Erythroblast (primary cell): ENCODE data around the gene FNBP1.

ENCODE experiments used
- GATA1 ChIP-seq: IDR thresholded peaks from 2 replicates; pipeline ENCODE4 v1.6.1; 2011; ENCODE audit warnings: low read depth, mild to moderate bottlenecking, control low read depth, low read length, moderate library complexity
- POLR2A ChIP-seq: IDR thresholded peaks from 2 replicates; pipeline ENCODE4 v1.6.1; 2011; ENCODE audit warnings: mild to moderate bottlenecking, low read length

DNA sequence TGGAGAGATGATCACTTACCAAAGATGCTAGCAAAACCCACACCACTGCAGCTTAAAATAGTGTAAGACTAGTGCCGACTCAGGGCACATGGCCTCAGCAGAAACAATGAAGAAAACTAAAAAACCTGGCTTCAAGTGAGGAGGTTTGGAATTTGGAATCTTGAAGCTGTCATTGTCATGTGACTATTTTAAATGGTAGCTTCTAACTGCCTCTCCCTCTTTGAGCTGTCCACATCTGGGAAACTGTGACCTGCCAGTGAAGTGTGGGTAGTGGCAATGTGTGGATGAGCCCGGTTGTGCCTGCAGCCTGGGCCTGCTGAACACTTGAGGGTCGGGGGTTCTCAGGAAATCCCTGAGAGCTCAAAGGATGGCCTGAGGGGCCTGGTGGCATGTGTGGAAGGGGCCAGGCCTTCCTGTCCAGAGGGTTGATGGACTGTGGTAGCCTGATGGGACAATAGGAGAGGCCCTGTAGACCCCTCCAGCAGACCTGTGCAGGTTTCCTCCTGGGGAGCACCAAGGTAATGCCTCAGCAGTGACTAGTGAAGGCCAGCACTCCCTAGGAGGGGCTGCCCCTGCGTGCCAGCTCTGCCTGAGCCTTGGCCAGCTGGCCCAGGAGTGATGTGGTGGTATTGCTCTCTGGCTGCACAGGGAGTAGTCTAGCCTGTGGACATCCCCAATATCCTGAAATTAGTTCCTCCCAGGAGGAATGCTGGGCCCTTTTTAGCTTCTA is 194.1 kb downstream of the FNBP1 start:
- no peak for TF ChIP-seq POLR2A
- TF ChIP-seq GATA1: no peak
